Measurements from ENCODE around the gene INHBC. TPM values are rescaled to one million over a fixed set of nuclear protein-coding genes. Genes with fewer than 3 reads are reported as not detected.

The INHBC gene
- total and polyA plus RNA-seq, 2 donors (not counting 1 experiment from before 2014, with no cell fraction given), result 0.17 to 0.31 TPM

GRCh38 chr12:57471661-57472060 is 37.1 kb downstream of the INHBC start:
- DNase-seq, result no peak
- H3K79me2 ChIP-seq (ENCODE audit: control insufficient read depth, insufficient read depth, low read length), result peaks cover 39% of the 10 kb centered on the region
- peaks cover 23% of the 10 kb centered on the region for H4K20me1 ChIP-seq (ENCODE audit: control insufficient read depth, insufficient read depth, low read length, poor library complexity, severe bottlenecking)
- Mint-ChIP-seq H3K27me3 (no peaks in the 10 kb centered on the region), H3K4me3 (no peak overlapping the region), H3K4me1 (peaks cover 38% of the 10 kb centered on the region), H3K9me3 (ENCODE audit: insufficient read depth) (no peaks in the 10 kb centered on the region), H3K27ac (no peak overlapping the region)
- H3K27me3 ChIP-seq (replicated peaks in 1 of 4; ENCODE audit: control extremely low read depth in 1 of 4, control insufficient read depth in 3 of 4, insufficient read depth in 4 of 4, low read length in 3 of 4), result no peaks in the 10 kb centered on the region
- WGBS (ENCODE audit: insufficient coverage), result 92% methylated on average over 2 of the region's 3 CpGs
- peak overlapping the region in 1 of 2 donors; percentile 52 for H3K27ac ChIP-seq (ENCODE audit: low read length in 2 of 2)
- no peaks in the 10 kb centered on the region for H3K9me3 ChIP-seq (ENCODE audit: control extremely low read depth in 1 of 3, control insufficient read depth in 2 of 3, insufficient read depth in 1 of 3, low read length in 2 of 3)
- H3K4me3 ChIP-seq (ENCODE audit: control extremely low read depth in 1 of 5, extremely low read depth in 1 of 5, insufficient read depth in 1 of 5, low read depth in 2 of 5, low read length in 4 of 5), result no peak overlapping the region
- CTCF ChIA-PET, result interaction anchor here (10.4 kb wide), 1 partner anchor 11 kb away, joined by 166 read pairs; the partner anchor contains the start of gene GLI1
- no peak for ATAC-seq (ENCODE audit: low read depth)
- POLR2A ChIA-PET, result no interaction called here
- intact Hi-C loops (cut with micrococcal nuclease), result no loop called here
- TF ChIP-seq, protein P1, sequence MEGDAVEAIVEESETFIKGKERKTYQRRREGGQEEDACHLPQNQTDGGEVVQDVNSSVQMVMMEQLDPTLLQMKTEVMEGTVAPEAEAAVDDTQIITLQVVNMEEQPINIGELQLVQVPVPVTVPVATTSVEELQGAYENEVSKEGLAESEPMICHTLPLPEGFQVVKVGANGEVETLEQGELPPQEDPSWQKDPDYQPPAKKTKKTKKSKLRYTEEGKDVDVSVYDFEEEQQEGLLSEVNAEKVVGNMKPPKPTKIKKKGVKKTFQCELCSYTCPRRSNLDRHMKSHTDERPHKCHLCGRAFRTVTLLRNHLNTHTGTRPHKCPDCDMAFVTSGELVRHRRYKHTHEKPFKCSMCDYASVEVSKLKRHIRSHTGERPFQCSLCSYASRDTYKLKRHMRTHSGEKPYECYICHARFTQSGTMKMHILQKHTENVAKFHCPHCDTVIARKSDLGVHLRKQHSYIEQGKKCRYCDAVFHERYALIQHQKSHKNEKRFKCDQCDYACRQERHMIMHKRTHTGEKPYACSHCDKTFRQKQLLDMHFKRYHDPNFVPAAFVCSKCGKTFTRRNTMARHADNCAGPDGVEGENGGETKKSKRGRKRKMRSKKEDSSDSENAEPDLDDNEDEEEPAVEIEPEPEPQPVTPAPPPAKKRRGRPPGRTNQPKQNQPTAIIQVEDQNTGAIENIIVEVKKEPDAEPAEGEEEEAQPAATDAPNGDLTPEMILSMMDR (IDR thresholded peaks at IDR 0.05), result no peak
- peaks cover 28 to 38% of the 10 kb centered on the region in 2 donors for H3K4me1 ChIP-seq (ENCODE audit: control insufficient read depth in 2 of 2, insufficient read depth in 2 of 2, low read length in 2 of 2)
- H3K4me2 ChIP-seq (replicated peaks; ENCODE audit: low read depth, low read length, poor library complexity, severe bottlenecking), result no peak overlapping the region
- H3K9ac ChIP-seq (ENCODE audit: low read length), result no peak overlapping the region
- peaks cover 2 to 65% of the 10 kb centered on the region in 2 experiments for H3K36me3 ChIP-seq (replicated peaks in 1 of 2; ENCODE audit: control extremely low read depth in 1 of 2, control insufficient read depth in 1 of 2, extremely low read depth in 1 of 2, insufficient read depth in 2 of 2, low read length in 1 of 2)
- no peak overlapping the region for H2AFZ ChIP-seq (ENCODE audit: insufficient read depth, low read depth, low read length, poor library complexity, severe bottlenecking)

GRCh38 chr12:57472391-57472790 is 37.8 kb downstream of the INHBC start:
- ChIA-PET POLR2A (no interaction called here), CTCF (interaction anchor here (10.4 kb wide), 1 partner anchor 11 kb away, joined by 166 read pairs; the partner anchor contains the start of gene GLI1)
- intact Hi-C loops (cut with micrococcal nuclease), result no loop called here
- WGBS (ENCODE audit: insufficient coverage), result 100% methylated on average over 1 of the region's 3 CpGs
- H3K79me2 ChIP-seq (ENCODE audit: control insufficient read depth, insufficient read depth, low read length), result peaks cover 46% of the 10 kb centered on the region
- H3K4me3 Mint-ChIP-seq, result no peak overlapping the region
- H2AFZ ChIP-seq (ENCODE audit: insufficient read depth, low read depth, low read length, poor library complexity, severe bottlenecking), result no peak overlapping the region
- no peak overlapping the region for H3K9ac ChIP-seq (ENCODE audit: low read length)
- peaks cover 23% of the 10 kb centered on the region for H4K20me1 ChIP-seq (ENCODE audit: control insufficient read depth, insufficient read depth, low read length, poor library complexity, severe bottlenecking)
- no peaks in the 10 kb centered on the region for H3K9me3 ChIP-seq (ENCODE audit: control extremely low read depth in 1 of 3, control insufficient read depth in 2 of 3, insufficient read depth in 1 of 3, low read length in 2 of 3)
- H3K27me3 ChIP-seq (replicated peaks in 1 of 4; ENCODE audit: control extremely low read depth in 1 of 4, control insufficient read depth in 3 of 4, insufficient read depth in 4 of 4, low read length in 3 of 4), result no peaks in the 10 kb centered on the region
- H3K4me1 Mint-ChIP-seq, result peaks cover 45% of the 10 kb centered on the region
- peak overlapping the region in 1 of 2 donors; percentile 27 for H3K27ac ChIP-seq (ENCODE audit: low read length in 2 of 2)
- ATAC-seq (ENCODE audit: low read depth), result no peak
- H3K27me3 Mint-ChIP-seq, result no peaks in the 10 kb centered on the region
- DNase-seq, result no peak
- peak overlapping the region; percentile 80 for H3K27ac Mint-ChIP-seq
- H3K4me3 ChIP-seq (ENCODE audit: control extremely low read depth in 1 of 5, extremely low read depth in 1 of 5, insufficient read depth in 1 of 5, low read depth in 2 of 5, low read length in 4 of 5), result no peak overlapping the region
- no peak overlapping the region for H3K4me2 ChIP-seq (replicated peaks; ENCODE audit: low read depth, low read length, poor library complexity, severe bottlenecking)
- TF ChIP-seq EZH2 (IDR thresholded peaks at IDR 0.05; ENCODE audit: borderline replicate concordance, insufficient read depth, low read depth, low read length, poor library complexity, severe bottlenecking), result no peak
- TF ChIP-seq, protein P1 (IDR thresholded peaks at IDR 0.05), result no peak
- H3K4me1 ChIP-seq (ENCODE audit: control insufficient read depth in 2 of 2, insufficient read depth in 2 of 2, low read length in 2 of 2), result peaks cover 28 to 45% of the 10 kb centered on the region in 2 donors
- H3K9me3 Mint-ChIP-seq (ENCODE audit: insufficient read depth), result no peaks in the 10 kb centered on the region
- peaks cover 2 to 65% of the 10 kb centered on the region in 2 experiments for H3K36me3 ChIP-seq (replicated peaks in 1 of 2; ENCODE audit: control extremely low read depth in 1 of 2, control insufficient read depth in 1 of 2, extremely low read depth in 1 of 2, insufficient read depth in 2 of 2, low read length in 1 of 2)

All from B cell (primary cell).